Raji (cell line): Measurements from ENCODE around the gene LRRC8A.

Experiments
- POLR2A ChIP-seq: IDR thresholded peaks from 2 replicates; pipeline ENCODE4 v1.6.1; 2011; ENCODE audit warnings: low read depth, low read length, control low read depth; ENCODE audit not compliant: insufficient read depth

The LRRC8A gene

DNA sequence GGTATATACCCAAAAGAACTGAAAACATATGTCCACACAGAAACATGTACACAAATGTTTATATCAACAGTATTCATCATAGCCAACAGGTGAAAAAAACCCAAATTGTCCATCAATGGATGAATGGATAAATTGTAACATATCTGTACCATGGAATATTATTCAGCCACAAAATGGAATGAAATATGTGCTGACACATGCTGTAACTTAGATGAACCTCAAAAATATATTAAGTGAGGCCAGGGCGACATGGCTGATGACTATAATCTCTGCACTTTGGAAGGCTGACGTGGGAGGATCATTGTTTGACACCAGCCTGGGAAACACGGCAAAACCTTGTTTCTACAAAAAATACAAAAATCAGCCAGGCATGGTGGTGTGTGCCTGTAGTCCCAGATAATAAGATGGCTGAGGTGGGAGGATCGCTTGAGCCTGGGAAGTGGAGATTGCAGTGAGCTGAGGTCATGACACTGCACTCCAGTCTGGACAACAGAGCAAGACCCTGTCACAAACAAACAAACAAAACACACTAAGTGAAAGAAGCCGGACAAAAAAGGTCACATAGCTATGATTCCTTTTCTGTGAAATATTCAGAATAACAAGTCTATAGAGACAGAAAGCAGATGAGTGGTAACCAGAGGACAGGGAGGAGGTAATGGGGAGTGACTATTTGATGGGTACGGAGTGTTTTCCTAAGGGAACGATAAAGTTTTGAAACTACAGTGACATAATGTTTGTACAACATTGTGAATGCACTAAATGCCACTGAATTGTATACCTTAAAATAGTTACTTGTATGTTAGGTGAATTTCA, 11.6 kb upstream of the LRRC8A start:
- TF ChIP-seq POLR2A = no peak

DNA sequence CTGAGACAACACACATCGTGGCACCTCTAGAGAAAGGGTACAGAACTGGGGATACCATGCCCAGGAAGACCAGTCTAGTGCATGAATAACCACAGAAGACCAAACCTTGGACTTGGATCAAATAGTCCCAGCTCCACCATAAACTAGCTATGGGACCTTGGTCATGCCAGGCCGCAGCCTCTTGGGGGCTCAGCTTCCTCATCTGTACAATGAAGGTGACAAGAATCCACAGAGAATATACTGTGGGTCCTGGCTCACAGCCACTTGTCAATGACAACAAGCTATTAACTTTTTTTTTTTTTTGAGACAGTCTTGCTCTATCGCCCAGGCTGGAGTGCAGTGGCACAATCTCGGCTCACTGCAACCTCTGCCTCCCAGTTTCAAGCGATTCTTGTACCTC, 4.1 kb upstream of the LRRC8A start:
- TF ChIP-seq POLR2A = no peak

DNA sequence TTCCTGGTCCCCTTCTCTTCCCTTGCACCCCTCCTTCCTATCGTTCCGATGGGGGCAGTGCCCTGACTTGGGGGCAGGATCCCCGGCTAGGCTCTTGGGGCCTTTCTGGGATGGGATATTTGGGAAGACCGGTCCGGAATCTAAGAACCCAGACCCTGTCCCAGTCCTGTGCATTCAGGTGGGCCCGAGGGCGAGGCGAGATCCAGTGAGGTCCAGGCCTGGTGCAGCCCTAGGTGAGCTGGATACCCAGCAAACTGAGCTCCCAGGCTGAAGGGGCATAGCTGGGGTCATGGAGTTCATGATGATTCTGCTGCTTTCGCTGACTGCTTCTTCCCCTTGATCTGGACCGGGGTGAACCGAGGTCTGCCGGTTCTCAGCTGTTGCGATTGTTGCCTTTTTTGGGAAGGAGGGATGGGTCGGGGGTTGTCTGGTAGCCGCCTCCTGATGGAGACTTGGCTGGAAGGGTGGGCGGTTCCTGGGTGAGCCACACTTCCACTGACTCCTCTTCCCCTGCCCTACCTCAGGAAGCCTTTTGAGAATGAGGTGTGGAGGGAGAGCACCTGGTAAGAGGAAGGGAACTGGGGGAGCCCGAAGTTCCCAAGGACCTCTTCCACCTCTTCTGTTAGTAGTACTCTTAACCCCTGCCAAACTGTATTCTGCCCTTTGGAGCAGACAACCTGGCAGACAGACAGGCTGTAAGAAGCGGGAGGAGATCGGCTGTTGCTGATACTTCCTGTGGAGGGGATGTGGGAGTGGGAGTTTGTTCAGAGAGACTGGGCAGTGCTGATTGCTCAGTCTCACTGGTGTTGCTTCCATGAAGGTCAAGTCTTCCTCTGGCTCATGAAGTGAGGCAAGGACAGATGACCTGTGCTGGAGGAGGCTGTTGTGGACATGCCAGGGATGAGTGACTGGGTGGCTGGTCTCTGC, 1.0 kb downstream of the LRRC8A start:
- no peak for TF ChIP-seq POLR2A

DNA sequence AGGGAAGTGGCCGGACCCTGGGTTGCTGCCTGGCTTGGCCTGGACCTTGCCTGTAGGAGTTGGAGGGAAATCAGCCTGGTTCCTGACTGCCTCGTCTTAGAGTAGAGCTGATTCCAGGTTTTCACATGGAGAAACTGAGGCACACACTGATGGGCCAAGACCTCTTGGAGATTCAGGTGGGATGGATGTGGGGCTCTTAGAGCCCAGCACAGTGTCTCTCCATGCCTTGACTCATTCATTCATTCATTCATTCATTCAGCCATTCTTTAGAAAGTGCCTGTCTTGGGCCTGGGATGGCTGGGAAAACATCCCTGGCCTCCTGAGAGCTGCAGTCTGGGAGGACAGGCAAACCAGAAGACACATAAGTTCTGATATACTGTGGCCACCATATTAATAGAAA, 2.2 kb downstream of the LRRC8A start:
- TF ChIP-seq POLR2A = no peak

DNA sequence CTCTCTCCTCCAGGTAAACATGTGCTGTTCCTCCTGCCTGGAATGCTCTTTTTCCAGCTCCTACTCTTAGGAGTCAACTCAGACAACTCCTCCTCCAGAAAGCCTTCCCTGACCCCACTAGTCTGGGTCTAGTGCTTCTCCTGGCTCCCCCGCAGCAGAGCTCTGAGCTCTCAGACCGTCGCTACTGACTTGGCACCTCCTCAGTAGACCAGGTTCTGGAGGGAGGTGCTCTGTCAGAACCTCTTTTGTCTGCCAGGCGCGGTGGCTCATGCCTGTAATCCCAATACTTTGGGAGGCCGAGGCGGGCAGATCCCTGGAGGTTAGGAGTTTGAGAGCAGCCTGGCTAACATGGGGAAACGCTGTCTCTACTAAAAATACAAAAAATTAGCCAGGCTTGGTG, 3.4 kb downstream of the LRRC8A start:
- TF ChIP-seq POLR2A = no peak

DNA sequence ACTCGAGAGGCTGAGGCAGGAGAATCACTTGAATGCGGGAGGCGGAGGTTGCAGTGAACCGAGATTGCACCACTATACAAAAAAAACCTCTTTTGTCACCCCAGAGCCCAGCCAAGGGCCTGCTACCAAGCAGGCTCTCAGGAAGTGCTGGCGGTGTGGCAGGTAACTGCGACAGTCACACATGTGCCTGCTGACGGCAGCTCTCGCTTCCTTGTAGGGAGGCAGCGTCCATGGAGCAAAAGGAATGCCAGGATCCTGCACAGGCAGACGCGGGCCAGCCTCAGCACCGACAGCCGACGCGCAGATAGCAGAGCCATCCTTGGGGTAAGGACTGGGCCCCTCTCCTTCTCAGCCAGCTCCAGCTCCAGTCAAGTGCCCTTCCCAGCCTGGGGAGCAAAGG, 3.9 kb downstream of the LRRC8A start:
- no peak for TF ChIP-seq POLR2A

DNA sequence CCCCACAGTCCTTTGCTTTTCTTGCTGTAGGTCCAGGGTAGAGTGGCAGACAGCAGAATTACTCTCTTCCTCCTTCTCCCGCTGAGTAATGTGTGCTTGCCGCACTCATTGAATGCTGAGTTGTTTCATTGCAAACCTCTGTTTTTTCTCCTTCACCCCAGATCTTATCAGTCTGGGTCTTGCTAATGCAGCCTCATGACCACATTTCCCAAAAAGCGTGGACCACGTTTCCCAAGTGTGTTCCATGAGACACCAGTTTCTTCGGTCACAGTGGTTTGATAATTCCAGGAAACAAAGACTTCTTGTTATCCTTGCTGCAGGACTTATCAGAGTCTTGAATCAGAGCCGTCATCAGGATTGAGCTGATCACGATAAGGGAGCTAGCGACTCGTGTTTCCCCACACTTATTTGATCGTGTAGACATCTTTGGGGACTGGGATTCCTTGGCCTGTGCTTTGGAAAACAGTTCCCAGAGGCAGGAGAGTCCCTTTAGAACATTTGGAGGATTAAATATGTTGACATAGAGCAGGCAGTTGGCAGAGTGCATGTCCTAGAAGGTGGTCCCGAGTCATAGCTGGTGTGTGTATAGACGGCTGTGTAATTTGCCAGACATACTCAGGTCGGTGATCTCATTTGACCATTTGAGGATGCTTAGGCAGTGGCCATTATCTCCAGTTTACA, 4.4 kb downstream of the LRRC8A start:
- no peak for TF ChIP-seq POLR2A

DNA sequence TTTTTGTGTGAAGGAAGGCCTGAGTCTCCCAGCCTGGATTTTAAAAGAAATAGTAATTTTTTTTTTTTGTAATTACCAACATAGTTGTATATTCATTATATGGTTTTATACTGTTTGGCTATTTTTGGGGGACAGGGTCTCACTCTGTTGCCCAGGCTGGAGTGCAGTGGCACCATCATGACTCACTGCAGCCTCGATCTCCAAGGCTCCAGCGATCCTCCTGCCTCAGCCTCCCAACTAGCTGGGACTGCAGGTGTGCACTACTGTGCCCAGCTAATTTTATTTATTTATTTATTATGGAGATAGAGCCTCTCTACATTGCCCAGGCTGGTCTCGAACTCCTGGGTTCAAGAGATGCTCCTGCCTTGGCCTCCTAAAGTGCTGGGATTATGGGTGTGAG, 5.1 kb downstream of the LRRC8A start:
- no peak for TF ChIP-seq POLR2A

DNA sequence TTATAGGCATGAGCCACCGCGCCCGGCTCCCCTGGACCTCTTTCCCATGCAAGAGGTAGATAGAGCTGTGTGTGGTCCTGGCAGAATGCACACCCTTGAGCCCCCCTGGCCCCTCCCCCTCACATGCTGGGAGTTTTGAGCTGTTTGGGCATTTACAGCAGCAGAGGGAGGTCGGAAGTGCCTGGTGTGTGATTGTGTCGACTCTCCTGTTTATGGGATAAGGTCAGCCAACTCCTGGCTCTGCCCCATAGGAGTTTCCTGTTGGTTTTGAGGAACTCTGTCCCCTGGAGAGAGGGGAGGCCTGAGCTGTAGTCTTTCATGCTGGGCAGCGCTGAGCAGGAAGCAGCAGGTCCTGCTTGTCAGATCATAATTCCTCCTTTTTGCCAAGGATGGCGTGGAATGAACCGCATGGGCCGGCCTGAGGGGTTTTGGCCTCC, 6.0 kb downstream of the LRRC8A start:
- TF ChIP-seq POLR2A = no peak

DNA sequence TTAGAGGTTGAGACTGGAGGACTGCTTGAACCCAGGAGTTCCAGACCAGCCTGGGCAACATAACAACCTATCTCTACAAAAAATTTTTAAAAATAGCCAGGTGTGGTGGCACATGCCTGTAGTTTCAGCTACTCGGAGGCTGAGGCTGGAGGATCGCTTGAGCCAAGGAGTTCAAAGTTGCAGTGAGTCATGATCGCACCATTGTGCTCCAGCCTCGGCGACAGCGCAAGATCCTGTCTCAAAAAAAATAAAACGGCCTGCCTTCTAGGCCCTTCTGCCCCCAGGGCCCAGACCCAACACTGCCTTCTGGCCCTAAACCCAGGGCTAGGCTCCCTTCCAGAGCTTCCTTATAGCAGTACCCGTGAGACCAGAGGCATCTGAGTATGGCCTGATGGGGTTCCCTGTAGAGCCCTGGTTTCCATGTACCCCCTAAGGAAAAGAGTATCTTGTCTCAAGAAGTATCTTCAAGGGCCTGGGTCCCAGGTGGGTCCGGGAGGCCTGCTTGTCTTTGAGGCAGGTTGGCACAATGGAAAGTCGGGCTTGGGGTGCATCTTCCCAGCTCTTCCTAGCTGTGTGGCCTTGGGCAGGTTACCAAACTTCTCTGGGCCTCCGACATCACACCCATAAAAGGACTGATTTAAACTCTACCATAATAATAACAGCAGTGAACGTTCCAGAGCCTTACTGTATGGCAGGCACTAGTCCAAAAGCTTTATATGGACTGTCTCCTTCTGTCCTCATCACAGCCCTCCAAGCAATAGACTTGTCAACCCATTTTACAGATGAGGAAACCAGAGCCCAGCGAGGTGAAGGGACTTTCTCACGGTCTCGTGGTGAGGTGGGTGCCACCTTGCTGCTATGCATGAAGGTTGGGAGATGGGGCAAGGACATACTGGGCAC, 9.6 kb downstream of the LRRC8A start:
- no peak for TF ChIP-seq POLR2A

DNA sequence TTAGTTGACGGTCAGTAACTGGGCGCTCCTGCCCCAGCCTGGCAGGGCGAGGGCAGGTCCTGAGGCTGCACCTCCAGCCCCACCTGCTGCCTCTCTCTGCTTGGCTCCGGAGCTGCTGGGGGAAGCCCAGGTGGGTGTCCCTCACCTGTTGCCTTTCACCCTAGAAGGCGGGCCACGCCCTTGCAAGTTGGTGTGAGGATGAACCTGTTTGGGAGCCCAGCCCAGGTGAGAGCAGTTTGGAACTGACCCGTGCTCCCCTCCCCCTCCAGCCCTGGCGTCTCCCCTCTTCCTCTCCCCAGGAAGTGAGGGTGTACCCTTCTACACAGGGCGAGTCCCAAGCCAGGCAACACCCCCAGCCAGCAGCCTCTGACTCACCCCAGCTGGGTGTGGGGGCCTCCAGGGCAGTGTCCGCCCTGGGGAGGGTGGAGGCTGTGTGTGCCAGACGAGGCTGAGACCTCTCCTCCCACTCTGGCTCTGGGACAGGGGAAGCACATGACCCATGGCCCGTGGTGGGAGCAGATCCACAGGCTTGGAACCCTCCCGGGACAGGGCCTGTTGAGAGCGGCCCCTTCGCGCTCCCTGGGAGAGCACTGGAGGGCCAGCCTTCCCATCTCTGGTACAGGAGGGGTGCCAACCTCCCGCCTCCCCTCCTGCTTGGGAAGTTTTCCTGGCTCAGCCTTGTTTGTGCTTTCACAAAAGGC, 10.4 kb downstream of the LRRC8A start:
- no peak for TF ChIP-seq POLR2A

DNA sequence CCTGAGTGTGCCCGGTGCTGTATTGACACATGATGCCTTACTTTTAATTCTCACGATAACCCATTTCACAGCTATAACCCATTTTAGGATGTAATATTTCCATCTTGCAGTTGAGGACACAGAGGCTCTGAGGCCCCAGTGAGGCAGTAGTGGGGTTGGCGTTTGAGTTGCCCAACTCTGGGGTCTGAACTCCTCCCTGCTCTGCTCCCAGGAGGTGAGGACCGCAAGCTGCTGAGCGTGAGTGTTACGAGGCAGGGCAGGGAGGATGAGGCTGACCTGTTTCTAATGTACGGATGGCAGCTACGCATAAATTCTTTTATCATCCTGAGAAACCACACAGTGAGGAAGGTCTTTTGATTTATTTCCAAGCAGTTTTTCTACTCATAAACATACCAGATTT, 11.4 kb downstream of the LRRC8A start:
- no peak for TF ChIP-seq POLR2A

DNA sequence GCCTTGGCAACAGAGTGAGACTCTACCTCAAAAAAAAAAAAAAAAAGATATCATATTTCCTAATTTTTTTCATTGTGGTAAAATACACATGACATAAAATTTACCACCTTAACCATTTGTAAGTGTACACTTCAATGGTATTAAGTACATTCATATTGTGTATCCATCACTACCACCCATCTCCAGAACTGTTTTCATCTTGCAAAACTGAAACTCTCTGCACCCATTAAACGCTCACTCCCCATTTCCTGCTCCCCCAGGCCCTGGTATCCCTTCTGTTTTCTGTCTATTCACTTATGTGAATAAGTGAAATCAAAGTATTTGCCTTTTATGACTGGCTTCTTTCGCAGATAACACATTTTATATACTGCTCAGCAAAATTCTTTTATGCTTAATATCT, 12.8 kb downstream of the LRRC8A start:
- no peak for TF ChIP-seq POLR2A

DNA sequence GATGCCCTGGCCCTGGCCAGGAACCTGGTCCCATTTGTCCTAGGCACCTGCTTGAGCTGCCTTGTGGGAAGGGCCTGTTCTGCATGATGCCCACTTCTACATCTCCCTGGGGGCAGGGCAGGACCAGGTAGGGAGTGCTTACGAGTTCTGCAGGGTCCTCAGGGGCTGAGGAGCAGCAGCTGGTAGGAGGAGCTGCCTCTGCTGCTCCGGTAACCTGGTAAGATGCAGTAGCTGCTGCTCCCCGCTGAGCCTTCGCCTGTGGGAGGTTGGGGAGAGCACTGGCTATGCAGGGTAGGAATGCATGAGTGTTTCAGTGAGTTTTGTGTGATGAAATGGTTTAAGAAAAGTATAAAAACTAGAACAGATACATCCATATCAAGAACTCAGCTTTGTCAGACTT, 13.6 kb downstream of the LRRC8A start:
- TF ChIP-seq POLR2A = no peak
